Prostate gland (tissue), 2 donors: ENCODE data around the gene C1QTNF6.

Experiments
- POLR2A ChIP-seq: fragments of 450-650 bp; IDR thresholded peaks from one replicate; pipeline ENCODE4 v1.6.1; 2016; ENCODE audit warnings: antibody characterized with exemption, mild to moderate bottlenecking
- TF ChIP-seq, protein P1 (sequence below), 4 experiments: fragments of 200-600 bp in 2 of 4; fragments of 450-650 bp in 2 of 4; sonication (generic) in 2 of 4; IDR thresholded peaks; 1 replicate in 3 of 4; 2 replicates in 1 of 4; pipeline ENCODE4 v1.5.1; 2016 to 2019; ENCODE audit warnings: antibody characterized with exemption in 4 of 4, mild to moderate bottlenecking in 2 of 4, moderate library complexity in 2 of 4

GRCh38 chr22:37219533-37219932, 31.5 kb upstream of the C1QTNF6 start:
- TF ChIP-seq, protein P1, sequence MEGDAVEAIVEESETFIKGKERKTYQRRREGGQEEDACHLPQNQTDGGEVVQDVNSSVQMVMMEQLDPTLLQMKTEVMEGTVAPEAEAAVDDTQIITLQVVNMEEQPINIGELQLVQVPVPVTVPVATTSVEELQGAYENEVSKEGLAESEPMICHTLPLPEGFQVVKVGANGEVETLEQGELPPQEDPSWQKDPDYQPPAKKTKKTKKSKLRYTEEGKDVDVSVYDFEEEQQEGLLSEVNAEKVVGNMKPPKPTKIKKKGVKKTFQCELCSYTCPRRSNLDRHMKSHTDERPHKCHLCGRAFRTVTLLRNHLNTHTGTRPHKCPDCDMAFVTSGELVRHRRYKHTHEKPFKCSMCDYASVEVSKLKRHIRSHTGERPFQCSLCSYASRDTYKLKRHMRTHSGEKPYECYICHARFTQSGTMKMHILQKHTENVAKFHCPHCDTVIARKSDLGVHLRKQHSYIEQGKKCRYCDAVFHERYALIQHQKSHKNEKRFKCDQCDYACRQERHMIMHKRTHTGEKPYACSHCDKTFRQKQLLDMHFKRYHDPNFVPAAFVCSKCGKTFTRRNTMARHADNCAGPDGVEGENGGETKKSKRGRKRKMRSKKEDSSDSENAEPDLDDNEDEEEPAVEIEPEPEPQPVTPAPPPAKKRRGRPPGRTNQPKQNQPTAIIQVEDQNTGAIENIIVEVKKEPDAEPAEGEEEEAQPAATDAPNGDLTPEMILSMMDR (IDR thresholded peaks at IDR 0.05), result no peak
- no peak for TF ChIP-seq POLR2A
